Kidney epithelial cell (primary cell): ENCODE data around the gene SLC12A3. TPM values are rescaled to one million over a fixed set of nuclear protein-coding genes. Genes with fewer than 3 reads are reported as not detected.

ENCODE experiments used
- DNase-seq: peaks from one replicate; pipeline ENCODE4 v3.0.0-alpha.2; 2010; ENCODE audit warnings: low read depth
- H3K27me3 ChIP-seq: 2 replicates; pipeline ENCODE4 v1.6.0; 2011; ENCODE audit warnings: low read length; ENCODE audit not compliant: control insufficient read depth, insufficient read depth
- H3K36me3 ChIP-seq: 2 replicates; pipeline ENCODE4 v1.5.1; 2011; ENCODE audit warnings: low read length; ENCODE audit not compliant: control insufficient read depth, insufficient read depth
- H3K4me3 ChIP-seq: 2 replicates; pipeline ENCODE4 v1.5.1; 2011; ENCODE audit warnings: low read depth, mild to moderate bottlenecking, control low read depth, low read length
- CTCF ChIP-seq: IDR thresholded peaks from 2 replicates; pipeline ENCODE4 v1.5.1; 2011; ENCODE audit warnings: mild to moderate bottlenecking, moderate library complexity, low read length, control low read depth, inconsistent platforms; ENCODE audit not compliant: insufficient read depth, poor library complexity, severe bottlenecking
- total RNA-seq: library from RNA; depleted of rRNA; stranded (reverse); fragments of >200 nt; gene quantifications from 2 replicates; pipeline ENCODE4 v1.2.3, GENCODE V29; 2015

SLC12A3 gene
- total RNA-seq, 1 donor from 2014 or later = 0.08 TPM

GRCh38 chr16:56960681-56961281 lies 95.8 kb downstream of the SLC12A3 start:
- Histone ChIP-seq H3K27me3 (no peaks in the 10 kb centered on the region), H3K36me3 (no peaks in the 10 kb centered on the region), H3K4me3 (no peak overlapping the region)
- no peak for DNase-seq
- no peak for TF ChIP-seq CTCF

- H3K36me3 ChIP-seq = no peaks in the 10 kb centered on the region
- no peak for TF ChIP-seq CTCF
- H3K27me3 ChIP-seq = no peaks in the 10 kb centered on the region
- DNase-seq = no peak
- H3K4me3 ChIP-seq = no peak overlapping the region
Observed at GRCh38 chr16:56961386-56961785, 96.4 kb downstream of the SLC12A3 start.

GRCh38 chr16:56961851-56962281 lies 96.9 kb downstream of the SLC12A3 start, which contains the start of gene CETP:
TSS of gene CETP (plus strand) at chr16:56961950. CDS start at chr16:56961980, 30 bp downstream.
- H3K27me3 ChIP-seq = no peaks in the 10 kb centered on the region
- TF ChIP-seq CTCF = no peak
- no peaks in the 10 kb centered on the region for H3K36me3 ChIP-seq
- no peak for DNase-seq
- H3K4me3 ChIP-seq = no peak within 1 kb of the TSS

- no peaks in the 10 kb centered on the region for H3K36me3 ChIP-seq
- TF ChIP-seq CTCF = peak; percentile 76
- DNase-seq = no peak
- no peak overlapping the region for H3K4me3 ChIP-seq
- no peaks in the 10 kb centered on the region for H3K27me3 ChIP-seq
Observed at GRCh38 chr16:56964243-56965148, 99.5 kb downstream of the SLC12A3 start.

Other genes starting within 250 kb of the SLC12A3 start
- 75.8 and 110 TPM in 2 replicates for gene MT1E, start 239.4 kb upstream of the SLC12A3 start, total RNA-seq
- gene MT1M, start 232.5 kb upstream of the SLC12A3 start, total RNA-seq = 1.9 and 4.3 TPM in 2 replicates
- gene MT1A, start 226.5 kb upstream of the SLC12A3 start, total RNA-seq = not detected in 2 replicates
- gene MT1B, start 213.3 kb upstream of the SLC12A3 start, total RNA-seq = not detected in 2 replicates
- gene MT1F, start 207.2 kb upstream of the SLC12A3 start, total RNA-seq = 7.9 and 9.4 TPM in 2 replicates
- gene MT1G, start 197.1 kb upstream of the SLC12A3 start, total RNA-seq = 0.75 and 14.8 TPM in 2 replicates
- gene MT1H, start 195.4 kb upstream of the SLC12A3 start, total RNA-seq = not detected in 2 replicates
- gene MT1X, start 182.7 kb upstream of the SLC12A3 start, total RNA-seq = 18.1 and 19.6 TPM in 2 replicates
- 60.2 and 65.9 TPM in 2 replicates for gene NUP93, start 135.1 kb upstream of the SLC12A3 start, total RNA-seq
- gene HERPUD1, start 66.9 kb downstream of the SLC12A3 start, total RNA-seq = 321 and 324 TPM in 2 replicates
- not detected in 2 replicates for gene CETP, start 96.7 kb downstream of the SLC12A3 start, total RNA-seq
- gene NLRC5, start 124.3 kb downstream of the SLC12A3 start, total RNA-seq = 7.7 and 14.1 TPM in 2 replicates
- gene CPNE2, start 227.4 kb downstream of the SLC12A3 start, total RNA-seq = 23.4 and 24.3 TPM in 2 replicates